Measurements from ENCODE around the gene UBR4.

UBR4 gene

DNA sequence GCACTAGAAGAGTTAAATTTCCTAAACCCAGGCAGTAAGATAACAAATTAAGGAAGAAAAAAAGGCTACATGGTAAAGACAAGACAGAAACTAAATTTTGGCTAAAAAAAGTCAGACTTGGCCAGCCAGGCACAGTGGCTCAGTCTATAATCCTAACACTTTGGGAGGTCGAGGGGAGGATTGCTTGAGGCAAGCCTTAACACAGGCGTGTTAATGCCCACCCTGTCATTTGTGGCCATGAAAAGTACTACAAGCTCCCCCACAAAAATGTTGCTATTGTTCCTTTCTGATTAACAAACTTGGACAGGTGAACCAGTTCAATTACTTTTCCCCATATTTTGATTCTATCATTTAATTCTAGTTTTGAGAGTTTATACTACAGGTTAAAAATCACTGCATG is 32.3 kb downstream of the UBR4 start:
- H3K4me3 ChIP-seq (ENCODE audit: low read depth, low read length) = no peak overlapping the region
- TF ChIP-seq, protein P1, sequence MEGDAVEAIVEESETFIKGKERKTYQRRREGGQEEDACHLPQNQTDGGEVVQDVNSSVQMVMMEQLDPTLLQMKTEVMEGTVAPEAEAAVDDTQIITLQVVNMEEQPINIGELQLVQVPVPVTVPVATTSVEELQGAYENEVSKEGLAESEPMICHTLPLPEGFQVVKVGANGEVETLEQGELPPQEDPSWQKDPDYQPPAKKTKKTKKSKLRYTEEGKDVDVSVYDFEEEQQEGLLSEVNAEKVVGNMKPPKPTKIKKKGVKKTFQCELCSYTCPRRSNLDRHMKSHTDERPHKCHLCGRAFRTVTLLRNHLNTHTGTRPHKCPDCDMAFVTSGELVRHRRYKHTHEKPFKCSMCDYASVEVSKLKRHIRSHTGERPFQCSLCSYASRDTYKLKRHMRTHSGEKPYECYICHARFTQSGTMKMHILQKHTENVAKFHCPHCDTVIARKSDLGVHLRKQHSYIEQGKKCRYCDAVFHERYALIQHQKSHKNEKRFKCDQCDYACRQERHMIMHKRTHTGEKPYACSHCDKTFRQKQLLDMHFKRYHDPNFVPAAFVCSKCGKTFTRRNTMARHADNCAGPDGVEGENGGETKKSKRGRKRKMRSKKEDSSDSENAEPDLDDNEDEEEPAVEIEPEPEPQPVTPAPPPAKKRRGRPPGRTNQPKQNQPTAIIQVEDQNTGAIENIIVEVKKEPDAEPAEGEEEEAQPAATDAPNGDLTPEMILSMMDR (IDR thresholded peaks at IDR 0.05; ENCODE audit: insufficient read depth, low read depth, low read length, missing control alignments) = no peak
- DNase-seq (ENCODE audit: low read depth) = no peak

DNA sequence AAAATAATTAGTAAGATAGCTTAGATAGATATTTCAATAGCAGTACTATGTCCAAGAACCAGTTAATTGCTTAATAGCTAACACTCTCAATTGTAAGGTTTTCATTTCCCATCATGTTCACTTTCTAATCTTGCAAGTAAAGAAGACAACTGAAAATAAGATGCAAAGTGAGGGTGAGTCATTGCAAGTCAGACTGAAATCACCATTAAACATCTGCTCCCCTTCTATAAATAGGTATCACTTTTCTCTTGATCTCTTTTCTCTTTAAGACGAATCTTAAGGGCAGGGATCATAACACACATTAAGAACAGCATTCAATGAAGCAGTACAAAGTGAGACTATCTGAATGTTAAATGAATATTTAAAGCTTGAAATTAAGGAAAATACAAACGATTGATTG is 40.4 kb downstream of the UBR4 start:
- no peak overlapping the region for H3K4me3 ChIP-seq (ENCODE audit: low read depth, low read length)
- peak; percentile 76 for DNase-seq (ENCODE audit: low read depth)
- TF ChIP-seq, protein P1 (IDR thresholded peaks at IDR 0.05; ENCODE audit: insufficient read depth, low read depth, low read length, missing control alignments) = no peak

DNA sequence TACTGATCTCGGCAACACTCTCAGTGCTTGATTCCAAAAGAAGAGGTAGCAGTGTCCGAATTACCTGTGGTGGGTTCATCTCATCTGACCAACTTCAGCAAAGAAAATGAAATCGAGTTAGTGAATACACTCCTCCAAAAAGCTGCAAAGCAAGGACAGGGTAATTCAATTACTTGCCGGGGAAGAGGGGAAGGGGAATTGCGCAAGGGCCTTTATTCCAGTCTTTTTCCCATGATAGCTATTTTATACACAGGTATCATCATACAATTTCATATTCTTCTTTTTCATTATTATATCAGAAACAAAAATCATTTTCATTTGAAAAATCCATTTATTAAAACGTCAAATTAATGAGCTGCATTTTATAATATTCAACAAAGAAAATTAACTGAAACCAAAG is 42.9 kb downstream of the UBR4 start:
- no peak overlapping the region for H3K4me3 ChIP-seq (ENCODE audit: low read depth, low read length)
- DNase-seq (ENCODE audit: low read depth) = no peak
- TF ChIP-seq, protein P1 (IDR thresholded peaks at IDR 0.05; ENCODE audit: insufficient read depth, low read depth, low read length, missing control alignments) = no peak

DNA sequence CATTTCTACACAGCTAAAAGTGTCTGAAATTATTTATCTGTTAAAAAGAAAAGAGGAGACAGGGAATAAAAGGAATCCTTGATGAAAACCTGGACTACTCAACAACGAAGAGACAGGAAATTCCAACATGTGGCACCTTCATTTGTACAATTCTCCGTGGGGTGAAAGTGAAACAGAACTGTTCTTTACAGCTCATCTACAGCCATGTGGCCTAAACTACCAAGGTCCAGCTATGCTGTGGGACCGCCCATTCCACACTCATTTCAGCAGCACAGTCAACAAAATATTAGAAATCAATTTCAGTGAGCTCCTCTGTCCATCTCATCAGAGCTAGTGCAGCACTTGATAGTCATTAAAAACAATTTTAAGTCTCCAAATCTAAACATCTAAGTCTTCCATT is 44.0 kb downstream of the UBR4 start:
- H3K4me3 ChIP-seq (ENCODE audit: low read depth, low read length) = no peak overlapping the region
- peak; percentile 35 for DNase-seq (ENCODE audit: low read depth)
- TF ChIP-seq, protein P1 (IDR thresholded peaks at IDR 0.05; ENCODE audit: insufficient read depth, low read depth, low read length, missing control alignments) = no peak

DNA sequence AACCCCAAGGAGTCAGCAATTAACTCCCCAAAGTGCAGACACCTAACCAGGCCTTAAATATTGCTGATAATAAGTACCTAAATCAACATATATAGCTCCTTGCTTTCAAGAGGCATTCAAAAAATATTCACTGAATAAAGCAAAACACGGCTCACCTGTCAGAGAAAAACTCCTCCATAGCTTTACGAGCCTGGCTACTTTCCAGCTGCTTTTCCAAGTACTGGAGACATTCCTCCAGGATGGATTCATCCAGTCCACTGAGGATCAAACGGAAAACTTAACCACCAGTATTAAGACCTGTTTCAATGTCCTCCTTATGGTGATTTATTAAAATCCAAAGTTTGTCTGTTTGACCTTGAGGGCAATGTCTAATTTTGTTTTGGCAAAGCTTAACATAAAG is 44.6 kb downstream of the UBR4 start:
- TF ChIP-seq, protein P1 (IDR thresholded peaks at IDR 0.05; ENCODE audit: insufficient read depth, low read depth, low read length, missing control alignments) = no peak
- H3K4me3 ChIP-seq (ENCODE audit: low read depth, low read length) = no peak overlapping the region
- no peak for DNase-seq (ENCODE audit: low read depth)

- no peak for DNase-seq (ENCODE audit: low read depth)
- TF ChIP-seq, protein P1 (IDR thresholded peaks at IDR 0.05; ENCODE audit: insufficient read depth, low read depth, low read length, missing control alignments) = no peak
- H3K4me3 ChIP-seq (ENCODE audit: low read depth, low read length) = no peak overlapping the region
Measured at GRCh38 chr1:19164274-19165015, 45.6 kb downstream of the UBR4 start.

DNA sequence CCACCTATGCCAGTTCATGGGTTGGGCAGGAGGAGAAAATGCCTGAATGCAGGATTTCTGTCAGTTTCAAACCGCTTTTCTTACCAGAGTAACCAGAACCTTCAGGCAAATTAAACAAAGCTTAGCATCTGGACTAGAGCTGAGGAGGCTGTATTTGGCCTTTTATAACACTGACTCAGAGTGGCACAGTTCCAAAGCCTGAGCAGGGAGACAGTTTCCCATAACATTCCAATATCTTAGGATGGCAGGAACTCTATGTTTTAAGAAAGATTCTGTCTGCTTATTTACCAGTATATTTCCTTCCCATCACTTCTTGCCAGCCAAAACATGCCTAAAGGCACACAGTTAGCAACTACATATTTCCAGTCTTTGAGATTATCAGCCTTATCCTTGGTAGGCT is 46.8 kb downstream of the UBR4 start:
- TF ChIP-seq, protein P1 (IDR thresholded peaks at IDR 0.05; ENCODE audit: insufficient read depth, low read depth, low read length, missing control alignments) = no peak
- H3K4me3 ChIP-seq (ENCODE audit: low read depth, low read length) = no peak overlapping the region
- no peak for DNase-seq (ENCODE audit: low read depth)

All from GM12865 (cell line).